ENCODE measurements around the gene ZFP28.

DNA sequence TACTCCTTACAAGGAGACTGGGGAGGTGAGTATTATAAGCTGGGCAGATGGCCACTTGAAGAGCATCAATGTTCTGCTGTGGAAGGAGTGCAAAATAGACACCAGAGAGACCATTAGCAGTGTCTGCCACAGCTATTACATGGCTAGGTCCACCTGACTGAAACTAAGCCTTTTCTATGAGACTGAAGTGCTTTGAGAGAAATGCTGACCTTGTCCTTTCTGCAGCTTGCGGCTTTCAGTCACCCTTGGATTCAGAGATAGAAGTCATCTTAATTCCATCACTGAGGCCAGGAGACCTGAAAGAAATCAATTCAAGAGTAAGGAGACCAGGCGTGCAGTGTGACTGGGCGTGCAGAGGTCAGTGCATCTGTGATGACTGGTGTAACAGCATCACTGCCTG, 1.3 kb upstream of the ZFP28 start:
- TF ChIP-seq, protein P1, sequence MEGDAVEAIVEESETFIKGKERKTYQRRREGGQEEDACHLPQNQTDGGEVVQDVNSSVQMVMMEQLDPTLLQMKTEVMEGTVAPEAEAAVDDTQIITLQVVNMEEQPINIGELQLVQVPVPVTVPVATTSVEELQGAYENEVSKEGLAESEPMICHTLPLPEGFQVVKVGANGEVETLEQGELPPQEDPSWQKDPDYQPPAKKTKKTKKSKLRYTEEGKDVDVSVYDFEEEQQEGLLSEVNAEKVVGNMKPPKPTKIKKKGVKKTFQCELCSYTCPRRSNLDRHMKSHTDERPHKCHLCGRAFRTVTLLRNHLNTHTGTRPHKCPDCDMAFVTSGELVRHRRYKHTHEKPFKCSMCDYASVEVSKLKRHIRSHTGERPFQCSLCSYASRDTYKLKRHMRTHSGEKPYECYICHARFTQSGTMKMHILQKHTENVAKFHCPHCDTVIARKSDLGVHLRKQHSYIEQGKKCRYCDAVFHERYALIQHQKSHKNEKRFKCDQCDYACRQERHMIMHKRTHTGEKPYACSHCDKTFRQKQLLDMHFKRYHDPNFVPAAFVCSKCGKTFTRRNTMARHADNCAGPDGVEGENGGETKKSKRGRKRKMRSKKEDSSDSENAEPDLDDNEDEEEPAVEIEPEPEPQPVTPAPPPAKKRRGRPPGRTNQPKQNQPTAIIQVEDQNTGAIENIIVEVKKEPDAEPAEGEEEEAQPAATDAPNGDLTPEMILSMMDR (IDR thresholded peaks at IDR 0.05): no peak
- TF ChIP-seq POLR2A (IDR thresholded peaks at IDR 0.05): no peak
